H1 (cell line): ENCODE measurements around the gene PHF24. TPM values are rescaled to one million over a fixed set of nuclear protein-coding genes. Genes with fewer than 3 reads are reported as not detected.

Source experiments
- CTCF ChIA-PET: fragments of 300-600 bp; sonication (Branson Sonifier 250); formaldehyde crosslinking; loops from one replicate; lab custom pipeline; 2021; ENCODE audit not compliant: partially characterized antibody; lab: Charles Lee
- POLR2A ChIA-PET: fragments of 300-600 bp; sonication (Branson Sonifier 250); formaldehyde crosslinking; loops from one replicate; lab custom pipeline; 2021; ENCODE audit warnings: inconsistent platforms; ENCODE audit not compliant: partially characterized antibody; lab: Charles Lee
- DNase-seq, 2 experiments: peaks; one replicate each; pipeline versions ENCODE4 v3.0.0 to v3.0.0-alpha.2; 2010 to 2022; ENCODE audit warnings: low spot score in 2 of 2, low read depth in 1 of 2, mixed read lengths in 1 of 2
- FAIRE-seq: peaks from 2 replicates; lab custom pipeline; 2011; peaks lifted over from hg19 to GRCh38; lab: Jason Lieb, UNC
- H2AFZ ChIP-seq: 2 replicates; pipeline ENCODE4 v1.8.1; 2012; ENCODE audit warnings: low read length, inconsistent platforms
- H2AK5ac ChIP-seq: 2 replicates; pipeline ENCODE4 v1.6.1; 2013; ENCODE audit warnings: low read depth, low read length
- H2BK120ac ChIP-seq: replicated peaks from 2 replicates; pipeline ENCODE3; 2013; ENCODE audit warnings: low read depth, low read length, inconsistent platforms
- H2BK12ac ChIP-seq: 2 replicates; pipeline ENCODE4 v1.6.1; 2013; ENCODE audit warnings: low read depth, low read length
- H2BK15ac ChIP-seq: 2 replicates; pipeline ENCODE4 v1.6.1; 2013; ENCODE audit warnings: low read length
- H2BK20ac ChIP-seq: 2 replicates; pipeline ENCODE4 v1.6.1; 2013; ENCODE audit warnings: low read length
- H2BK5ac ChIP-seq: 2 replicates; pipeline ENCODE4 v1.6.1; 2013; ENCODE audit warnings: low read depth, low read length
- H3K14ac ChIP-seq: 2 replicates; pipeline ENCODE4 v1.6.1; 2013; ENCODE audit warnings: inconsistent platforms; ENCODE audit not compliant: insufficient read length
- H3K18ac ChIP-seq: 2 replicates; pipeline ENCODE4 v1.6.1; 2013; ENCODE audit warnings: low read length; ENCODE audit errors: extremely low read depth
- H3K23ac ChIP-seq: 2 replicates; pipeline ENCODE4 v1.6.1; 2013; ENCODE audit warnings: inconsistent platforms; ENCODE audit not compliant: insufficient read length
- H3K23me2 ChIP-seq: 2 replicates; pipeline ENCODE4 v1.6.1; 2013; ENCODE audit warnings: low read depth, low read length
- H3K27ac ChIP-seq: 2 replicates; pipeline ENCODE4 v1.6.1; 2011; ENCODE audit warnings: low read depth, low read length, inconsistent platforms
- H3K27me3 ChIP-seq, 4 experiments: replicated peaks in 1 of 4; 1 replicate in 1 of 4; 2 replicates in 3 of 4; pipeline versions ENCODE4 v1.6.1 to v1.8.1; 2011 to 2013; ENCODE audit warnings: low read length in 3 of 4, mild to moderate bottlenecking in 3 of 4, inconsistent platforms in 2 of 4, mixed read lengths in 2 of 4, moderate library complexity in 1 of 4; ENCODE audit not compliant: control insufficient read depth in 3 of 4, insufficient read depth in 3 of 4; ENCODE audit errors: extremely low read depth in 1 of 4
- H3K36me3 ChIP-seq, 4 experiments: 2 replicates each; pipeline versions ENCODE4 v1.6.1 to v1.8.1; 2011 to 2013; ENCODE audit warnings: mild to moderate bottlenecking in 4 of 4, low read length in 3 of 4, moderate library complexity in 2 of 4, control low read depth in 1 of 4, inconsistent platforms in 1 of 4; ENCODE audit not compliant: insufficient read depth in 4 of 4, control insufficient read depth in 2 of 4
- H3K4ac ChIP-seq: replicated peaks from 2 replicates; pipeline ENCODE3; 2013; ENCODE audit warnings: low read length, low read depth, mixed read lengths, inconsistent platforms; ENCODE audit not compliant: insufficient read length
- H3K4me1 ChIP-seq, 4 experiments: replicated peaks in 1 of 4; 1 replicate in 1 of 4; 2 replicates in 3 of 4; pipeline versions ENCODE4 v1.6.1 to v1.8.1; 2011 to 2013; ENCODE audit warnings: low read length in 3 of 4, inconsistent platforms in 2 of 4, mixed read lengths in 1 of 4; ENCODE audit not compliant: insufficient read depth in 4 of 4, control insufficient read depth in 3 of 4
- H3K4me2 ChIP-seq, 2 experiments: 2 replicates each; pipeline versions ENCODE4 v1.6.1 to v1.8.1; 2011 to 2013; ENCODE audit warnings: low read depth in 2 of 2, low read length in 2 of 2, control low read depth in 1 of 2, inconsistent platforms in 1 of 2, mild to moderate bottlenecking in 1 of 2; ENCODE audit not compliant: insufficient read depth in 1 of 2
- H3K4me3 ChIP-seq, 4 experiments: fragments of 200-600, 300-600 bp in 1 of 4; sonication (generic), shearing (Covaris generic), sonication (Bioruptor Twin) in 1 of 4; 2 replicates each; pipeline versions ENCODE4 v1.5.1 to v1.8.1; 2011 to 2016; ENCODE audit warnings: low read length in 4 of 4, low read depth in 3 of 4, control low read depth in 2 of 4, inconsistent platforms in 2 of 4, mild to moderate bottlenecking in 2 of 4, mixed read lengths in 1 of 4, moderate library complexity in 1 of 4; ENCODE audit not compliant: insufficient read depth in 2 of 4; ENCODE audit errors: extremely low read depth in 1 of 4
- H3K56ac ChIP-seq: replicated peaks from 2 replicates; pipeline ENCODE3; 2013; ENCODE audit warnings: low read depth, mild to moderate bottlenecking, mixed read lengths, low read length, inconsistent platforms; ENCODE audit not compliant: insufficient read length
- H3K79me1 ChIP-seq: 2 replicates; pipeline ENCODE4 v1.6.1; 2013; ENCODE audit warnings: low read depth, low read length, control low read depth
- H3K79me2 ChIP-seq, 2 experiments: 2 replicates each; pipeline versions ENCODE4 v1.6.1 to v1.8.1; 2012 to 2013; ENCODE audit warnings: low read length in 2 of 2, mild to moderate bottlenecking in 2 of 2, inconsistent platforms in 1 of 2; ENCODE audit not compliant: insufficient read depth in 2 of 2, control insufficient read depth in 1 of 2
- H3K9ac ChIP-seq, 4 experiments: replicated peaks in 1 of 4; 1 replicate in 1 of 4; 2 replicates in 3 of 4; pipeline versions ENCODE4 v1.6.1 to v1.8.1; 2011 to 2013; ENCODE audit warnings: low read depth in 3 of 4, low read length in 3 of 4, control low read depth in 2 of 4, mild to moderate bottlenecking in 2 of 4, moderate library complexity in 2 of 4, inconsistent platforms in 1 of 4; ENCODE audit errors: extremely low read depth in 1 of 4
- H3K9me3 ChIP-seq, 2 experiments: 2 replicates each; pipeline versions ENCODE4 v1.6.1 to v1.8.1; 2012 to 2013; ENCODE audit warnings: mild to moderate bottlenecking in 2 of 2, moderate library complexity in 2 of 2, control low read depth in 1 of 2, inconsistent platforms in 1 of 2, low read depth in 1 of 2, low read length in 1 of 2, mixed read lengths in 1 of 2; ENCODE audit not compliant: insufficient read depth in 2 of 2
- H4K20me1 ChIP-seq, 2 experiments: replicated peaks in 1 of 2; 2 replicates each; pipeline versions ENCODE3 to v1.8.1; 2011 to 2013; ENCODE audit warnings: inconsistent platforms in 2 of 2, low read length in 2 of 2, mild to moderate bottlenecking in 1 of 2; ENCODE audit not compliant: insufficient read depth in 2 of 2, control insufficient read depth in 1 of 2
- H4K5ac ChIP-seq: 2 replicates; pipeline ENCODE4 v1.6.1; 2013; ENCODE audit warnings: low read length, low read depth, mixed read lengths, inconsistent platforms; ENCODE audit not compliant: insufficient read length
- H4K8ac ChIP-seq: 2 replicates; pipeline ENCODE4 v1.8.0; 2013; ENCODE audit warnings: mild to moderate bottlenecking, moderate library complexity, low read length, inconsistent platforms; ENCODE audit not compliant: insufficient read depth; ENCODE audit errors: extremely low read depth
- H4K91ac ChIP-seq: replicated peaks from 2 replicates; pipeline ENCODE3; 2013; ENCODE audit warnings: low read length, mixed read lengths, inconsistent platforms; ENCODE audit not compliant: insufficient read length
- CBX5 ChIP-seq: fragments of 300-800, 300-1000 bp; sonication (generic); IDR thresholded peaks from 2 replicates; pipeline ENCODE4 v1.7.1; 2016; ENCODE audit warnings: antibody characterized with exemption, low read length, low read depth
- GTF2F1 ChIP-seq: IDR thresholded peaks from 2 replicates; pipeline ENCODE4 v1.6.1; 2012; ENCODE audit warnings: low read depth, low read length, improper control_type of control experiment, borderline replicate concordance
- KDM1A ChIP-seq: fragments of 200-600, 300-600 bp; sonication (generic); IDR thresholded peaks from 2 replicates; pipeline ENCODE4 v1.7.1; 2016; ENCODE audit warnings: mild to moderate bottlenecking, low read length, borderline replicate concordance
- MAFK ChIP-seq: IDR thresholded peaks from 2 replicates; pipeline ENCODE4 v1.6.1; 2012; ENCODE audit warnings: low read depth, mild to moderate bottlenecking, improper control_type of control experiment, low read length
- NRF1 ChIP-seq: IDR thresholded peaks from 2 replicates; pipeline ENCODE4 v1.6.1; 2011; ENCODE audit warnings: mild to moderate bottlenecking, low read depth, low read length, improper control_type of control experiment
- SIRT6 ChIP-seq: IDR thresholded peaks from one replicate; pipeline ENCODE4 v1.7.1; 2012; ENCODE audit warnings: low read length, inconsistent platforms
- TCF12 ChIP-seq: IDR thresholded peaks from 2 replicates; pipeline ENCODE4 v1.6.1; 2011; ENCODE audit warnings: low read depth, mild to moderate bottlenecking, low read length
- YY1 ChIP-seq: IDR thresholded peaks from 2 replicates; pipeline ENCODE4 v1.6.1; 2011; ENCODE audit warnings: low read depth, mild to moderate bottlenecking, low read length
- ZNF274 ChIP-seq: IDR thresholded peaks from 2 replicates; pipeline ENCODE4 v1.7.0; 2012; ENCODE audit warnings: low read length, borderline replicate concordance; ENCODE audit errors: extremely low read depth
- WGBS, 2 experiments: shearing (Covaris generic) in 1 of 2; methylation state at CpG; one replicate each; pipeline versions ENCODE4 v1.1.6 to v1.1.7; 2013 to 2015; ENCODE audit warnings: low lambda C conversion rate in 2 of 2, mixed read lengths in 2 of 2, inconsistent platforms in 1 of 2, low coverage in 1 of 2, missing lambda C conversion rate in 1 of 2; ENCODE audit not compliant: insufficient replicate concordance in 2 of 2, insufficient coverage in 1 of 2, insufficient read length in 1 of 2; ENCODE audit errors: extremely low coverage in 1 of 2, missing lambda C conversion rate in 1 of 2; 5-methylcytosine and 5-hydroxymethylcytosine counted together
- polyA plus RNA-seq, 7 experiments: library from polyadenylated mRNA; depleted of rRNA in 3 of 7; stranded (reverse) in 5 of 7; unstranded in 2 of 7; fragments of >200 nt in 5 of 7; fragments of 200-250 nt in 2 of 7; gene quantifications; 1 replicate in 5 of 7; 2 replicates in 1 of 7; 4 replicates in 1 of 7; pipeline versions ENCODE4 v1.2.1 to v1.2.3, GENCODE V29; 2011 to 2013; ENCODE audit warnings: missing spikeins in 2 of 7, mixed read lengths in 2 of 7
- total RNA-seq: library from RNA; stranded (reverse); fragmentation: NEBNext Ultra II Directional; extraction: Animal tissue kit (Norgen Biotek cat#: 25700); gene quantifications from 2 replicates; pipeline ENCODE4 v1.2.1, GENCODE V29; 2021

PHF24 gene
- total and polyA plus RNA-seq, 2 of the 8 experiments (the other 6 are each of a cell fraction or from before 2014, with no cell fraction given) = 0.29 to 0.35 TPM

- Histone ChIP-seq H4K91ac (no peak overlapping the region), H3K27me3 (peaks cover 1 to 22% (median 9%) of the 10 kb centered on the region in 4 experiments; a peak in 6 of 7 replicates), H3K14ac (no peak overlapping the region), H2BK15ac (no peak overlapping the region), H2BK20ac (no peak overlapping the region), H3K4me3 (no peak overlapping the region), H4K5ac (no peak overlapping the region), H2BK12ac (no peak overlapping the region), H3K4me2 (no peak overlapping the region), H3K9me3 (no peaks in the 10 kb centered on the region), H3K4ac (no peak overlapping the region), H3K36me3 (no peaks in the 10 kb centered on the region), H3K79me2 (no peaks in the 10 kb centered on the region), H3K23me2 (no peaks in the 10 kb centered on the region; the same call in 1 of the 2 replicates), H3K18ac (no peak overlapping the region), H3K9ac (no peak overlapping the region), H2AFZ (no peak overlapping the region), H4K20me1 (no peaks in the 10 kb centered on the region), H2AK5ac (no peak overlapping the region), H4K8ac (no peak overlapping the region), H3K27ac (no peak overlapping the region), H3K56ac (no peak overlapping the region), H3K23ac (no peak overlapping the region), H2BK5ac (no peak overlapping the region), H3K79me1 (no peaks in the 10 kb centered on the region), H3K4me1 (peaks cover 0 to 4% (median 3%) of the 10 kb centered on the region in 4 experiments), H2BK120ac (no peak overlapping the region)
- TF ChIP-seq TCF12 (no peak), MAFK (no peak), KDM1A (no peak), CBX5 (no peak), ZNF274 (no peak), YY1 (no peak), NRF1 (no peak), SIRT6 (no peak), GTF2F1 (no peak)
- whole genome bisulfite sequencing, 2 experiments = 85% methylated on average over 4 of the region's 4 CpGs; no CpG with 5 or more reads in 1 of the 2 experiments
- DNase-seq = no peak
- no peak for FAIRE-seq
- ChIA-PET POLR2A (no interaction called here), CTCF (interaction anchor here (0.7 to 4.2 kb wide), 7 partner anchors 26 to 257 kb away, joined by 3 to 37 read pairs (median 7); a partner anchor contains a TSS)
These were observed 1.4 kb downstream of the PHF24 start for GRCh38 chr9:34959461-34959860.
